HG03108 (cell line): ENCODE results near the gene MAP3K14.

Source experiments
- ATAC-seq: cut with Tn5 transposase; IDR thresholded peaks from one replicate; pipeline ENCODE4 v1.9.1; 2021; ENCODE audit warnings: moderate library complexity; ENCODE audit not compliant: unreplicated experiment

The MAP3K14 gene

GRCh38 chr17:45284176-45285140 is 32.4 kb downstream of the MAP3K14 start:
- ATAC-seq = no peak

- ATAC-seq = no peak
Observed at GRCh38 chr17:45283711-45284110, 33.1 kb downstream of the MAP3K14 start.

GRCh38 chr17:45282683-45283644 is 33.9 kb downstream of the MAP3K14 start:
- no peak for ATAC-seq

GRCh38 chr17:45279898-45280297 is 36.9 kb downstream of the MAP3K14 start:
- no peak for ATAC-seq

GRCh38 chr17:45277992-45278391 is 38.8 kb downstream of the MAP3K14 start:
- ATAC-seq = no peak

GRCh38 chr17:45277216-45277849 is 39.5 kb downstream of the MAP3K14 start:
- peak; percentile 72 for ATAC-seq

GRCh38 chr17:45276031-45276430 is 40.8 kb downstream of the MAP3K14 start:
- ATAC-seq = no peak

- no peak for ATAC-seq
Observed at GRCh38 chr17:45274033-45274432, 42.8 kb downstream of the MAP3K14 start.

- no peak for ATAC-seq
Observed at GRCh38 chr17:45273551-45273957, 43.3 kb downstream of the MAP3K14 start.

GRCh38 chr17:45271603-45272002 is 45.2 kb downstream of the MAP3K14 start:
- ATAC-seq = no peak

GRCh38 chr17:45270828-45271418 is 45.9 kb downstream of the MAP3K14 start:
- ATAC-seq = no peak

GRCh38 chr17:45269912-45270311 is 46.9 kb downstream of the MAP3K14 start:
- no peak for ATAC-seq

GRCh38 chr17:45267436-45268055 is 49.3 kb downstream of the MAP3K14 start:
- no peak for ATAC-seq

- no peak for ATAC-seq
Observed at GRCh38 chr17:45266372-45266926, 50.4 kb downstream of the MAP3K14 start.

- ATAC-seq = no peak
Observed at GRCh38 chr17:45265821-45266220, 51.0 kb downstream of the MAP3K14 start.

- ATAC-seq = no peak
Observed at GRCh38 chr17:45264988-45265387, 51.8 kb downstream of the MAP3K14 start.

- ATAC-seq = no peak
Observed at GRCh38 chr17:45264430-45264829, 52.4 kb downstream of the MAP3K14 start.

GRCh38 chr17:45263477-45263860 is 53.4 kb downstream of the MAP3K14 start:
- no peak for ATAC-seq

GRCh38 chr17:45262516-45263476 is 54.0 kb downstream of the MAP3K14 start:
- no peak for ATAC-seq
